ENCODE data around the gene FADS1. TPM values are rescaled to one million over a fixed set of nuclear protein-coding genes. Genes with fewer than 3 reads are reported as not detected.

Gene FADS1
- total and polyA plus RNA-seq, 2 of the 8 experiments (the other 6 are each of a cell fraction or from before 2014, with no cell fraction given), result 115 to 141 TPM

DNA sequence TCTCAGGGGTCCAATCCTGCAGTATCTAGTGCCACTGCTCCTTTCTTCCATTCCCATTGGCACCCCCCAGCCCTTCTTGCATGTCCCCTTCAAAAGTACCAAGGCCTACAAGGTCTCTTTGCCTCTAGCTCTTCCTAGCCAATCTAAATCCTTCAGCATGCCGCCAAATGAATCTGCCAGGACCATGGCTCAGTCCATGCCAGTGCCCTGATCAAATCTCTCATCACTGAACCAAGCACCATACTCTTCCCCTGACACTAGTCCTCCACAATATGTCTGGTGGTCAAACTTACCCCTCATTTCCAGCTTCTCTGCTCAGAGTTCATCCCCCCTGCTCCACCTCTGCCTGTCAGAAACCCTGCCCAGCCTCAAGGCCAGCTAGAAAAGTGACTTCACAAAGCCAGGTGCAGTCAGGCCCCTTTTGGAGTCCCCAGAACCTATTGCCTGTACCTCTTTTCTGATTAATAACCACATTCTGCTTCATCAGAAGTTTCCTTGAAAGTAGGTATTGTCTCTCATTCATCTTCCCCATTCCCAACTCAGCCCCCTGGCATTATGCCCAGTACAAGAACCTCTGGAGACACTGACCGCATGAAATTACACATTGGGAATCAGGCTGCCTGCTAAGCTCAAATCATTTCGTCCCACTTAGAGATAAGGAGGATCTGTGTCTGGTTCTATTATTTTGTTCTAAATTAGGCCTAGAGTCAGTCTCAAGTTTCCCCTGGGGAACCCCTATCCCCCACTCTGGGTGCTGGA lies 12.7 kb downstream of the FADS1 start (continued):
- TF ChIP-seq, protein P1, sequence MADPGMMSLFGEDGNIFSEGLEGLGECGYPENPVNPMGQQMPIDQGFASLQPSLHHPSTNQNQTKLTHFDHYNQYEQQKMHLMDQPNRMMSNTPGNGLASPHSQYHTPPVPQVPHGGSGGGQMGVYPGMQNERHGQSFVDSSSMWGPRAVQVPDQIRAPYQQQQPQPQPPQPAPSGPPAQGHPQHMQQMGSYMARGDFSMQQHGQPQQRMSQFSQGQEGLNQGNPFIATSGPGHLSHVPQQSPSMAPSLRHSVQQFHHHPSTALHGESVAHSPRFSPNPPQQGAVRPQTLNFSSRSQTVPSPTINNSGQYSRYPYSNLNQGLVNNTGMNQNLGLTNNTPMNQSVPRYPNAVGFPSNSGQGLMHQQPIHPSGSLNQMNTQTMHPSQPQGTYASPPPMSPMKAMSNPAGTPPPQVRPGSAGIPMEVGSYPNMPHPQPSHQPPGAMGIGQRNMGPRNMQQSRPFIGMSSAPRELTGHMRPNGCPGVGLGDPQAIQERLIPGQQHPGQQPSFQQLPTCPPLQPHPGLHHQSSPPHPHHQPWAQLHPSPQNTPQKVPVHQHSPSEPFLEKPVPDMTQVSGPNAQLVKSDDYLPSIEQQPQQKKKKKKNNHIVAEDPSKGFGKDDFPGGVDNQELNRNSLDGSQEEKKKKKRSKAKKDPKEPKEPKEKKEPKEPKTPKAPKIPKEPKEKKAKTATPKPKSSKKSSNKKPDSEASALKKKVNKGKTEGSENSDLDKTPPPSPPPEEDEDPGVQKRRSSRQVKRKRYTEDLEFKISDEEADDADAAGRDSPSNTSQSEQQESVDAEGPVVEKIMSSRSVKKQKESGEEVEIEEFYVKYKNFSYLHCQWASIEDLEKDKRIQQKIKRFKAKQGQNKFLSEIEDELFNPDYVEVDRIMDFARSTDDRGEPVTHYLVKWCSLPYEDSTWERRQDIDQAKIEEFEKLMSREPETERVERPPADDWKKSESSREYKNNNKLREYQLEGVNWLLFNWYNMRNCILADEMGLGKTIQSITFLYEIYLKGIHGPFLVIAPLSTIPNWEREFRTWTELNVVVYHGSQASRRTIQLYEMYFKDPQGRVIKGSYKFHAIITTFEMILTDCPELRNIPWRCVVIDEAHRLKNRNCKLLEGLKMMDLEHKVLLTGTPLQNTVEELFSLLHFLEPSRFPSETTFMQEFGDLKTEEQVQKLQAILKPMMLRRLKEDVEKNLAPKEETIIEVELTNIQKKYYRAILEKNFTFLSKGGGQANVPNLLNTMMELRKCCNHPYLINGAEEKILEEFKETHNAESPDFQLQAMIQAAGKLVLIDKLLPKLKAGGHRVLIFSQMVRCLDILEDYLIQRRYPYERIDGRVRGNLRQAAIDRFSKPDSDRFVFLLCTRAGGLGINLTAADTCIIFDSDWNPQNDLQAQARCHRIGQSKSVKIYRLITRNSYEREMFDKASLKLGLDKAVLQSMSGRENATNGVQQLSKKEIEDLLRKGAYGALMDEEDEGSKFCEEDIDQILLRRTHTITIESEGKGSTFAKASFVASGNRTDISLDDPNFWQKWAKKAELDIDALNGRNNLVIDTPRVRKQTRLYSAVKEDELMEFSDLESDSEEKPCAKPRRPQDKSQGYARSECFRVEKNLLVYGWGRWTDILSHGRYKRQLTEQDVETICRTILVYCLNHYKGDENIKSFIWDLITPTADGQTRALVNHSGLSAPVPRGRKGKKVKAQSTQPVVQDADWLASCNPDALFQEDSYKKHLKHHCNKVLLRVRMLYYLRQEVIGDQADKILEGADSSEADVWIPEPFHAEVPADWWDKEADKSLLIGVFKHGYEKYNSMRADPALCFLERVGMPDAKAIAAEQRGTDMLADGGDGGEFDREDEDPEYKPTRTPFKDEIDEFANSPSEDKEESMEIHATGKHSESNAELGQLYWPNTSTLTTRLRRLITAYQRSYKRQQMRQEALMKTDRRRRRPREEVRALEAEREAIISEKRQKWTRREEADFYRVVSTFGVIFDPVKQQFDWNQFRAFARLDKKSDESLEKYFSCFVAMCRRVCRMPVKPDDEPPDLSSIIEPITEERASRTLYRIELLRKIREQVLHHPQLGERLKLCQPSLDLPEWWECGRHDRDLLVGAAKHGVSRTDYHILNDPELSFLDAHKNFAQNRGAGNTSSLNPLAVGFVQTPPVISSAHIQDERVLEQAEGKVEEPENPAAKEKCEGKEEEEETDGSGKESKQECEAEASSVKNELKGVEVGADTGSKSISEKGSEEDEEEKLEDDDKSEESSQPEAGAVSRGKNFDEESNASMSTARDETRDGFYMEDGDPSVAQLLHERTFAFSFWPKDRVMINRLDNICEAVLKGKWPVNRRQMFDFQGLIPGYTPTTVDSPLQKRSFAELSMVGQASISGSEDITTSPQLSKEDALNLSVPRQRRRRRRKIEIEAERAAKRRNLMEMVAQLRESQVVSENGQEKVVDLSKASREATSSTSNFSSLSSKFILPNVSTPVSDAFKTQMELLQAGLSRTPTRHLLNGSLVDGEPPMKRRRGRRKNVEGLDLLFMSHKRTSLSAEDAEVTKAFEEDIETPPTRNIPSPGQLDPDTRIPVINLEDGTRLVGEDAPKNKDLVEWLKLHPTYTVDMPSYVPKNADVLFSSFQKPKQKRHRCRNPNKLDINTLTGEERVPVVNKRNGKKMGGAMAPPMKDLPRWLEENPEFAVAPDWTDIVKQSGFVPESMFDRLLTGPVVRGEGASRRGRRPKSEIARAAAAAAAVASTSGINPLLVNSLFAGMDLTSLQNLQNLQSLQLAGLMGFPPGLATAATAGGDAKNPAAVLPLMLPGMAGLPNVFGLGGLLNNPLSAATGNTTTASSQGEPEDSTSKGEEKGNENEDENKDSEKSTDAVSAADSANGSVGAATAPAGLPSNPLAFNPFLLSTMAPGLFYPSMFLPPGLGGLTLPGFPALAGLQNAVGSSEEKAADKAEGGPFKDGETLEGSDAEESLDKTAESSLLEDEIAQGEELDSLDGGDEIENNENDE (IDR thresholded peaks at IDR 0.05; ENCODE audit: insufficient replicate concordance, low read length), result no peak
- 0 out of 3 replicates have a peak, but pooled peaks of 1 of the 2 experiments have one; percentile 21 for TF ChIP-seq POLR2A (IDR thresholded peaks at IDR 0.05; ENCODE audit: control extremely low read depth in 1 of 2, low read depth in 2 of 2, low read length in 2 of 2)
